ENCODE measurements around the gene APBA1. TPM values are rescaled to one million over a fixed set of nuclear protein-coding genes. Genes with fewer than 3 reads are reported as not detected.

Gene APBA1
- total and polyA plus RNA-seq, 2 of the 8 experiments (the other 6 are each of a cell fraction or from before 2014, with no cell fraction given): 0.36 to 0.60 TPM

DNA sequence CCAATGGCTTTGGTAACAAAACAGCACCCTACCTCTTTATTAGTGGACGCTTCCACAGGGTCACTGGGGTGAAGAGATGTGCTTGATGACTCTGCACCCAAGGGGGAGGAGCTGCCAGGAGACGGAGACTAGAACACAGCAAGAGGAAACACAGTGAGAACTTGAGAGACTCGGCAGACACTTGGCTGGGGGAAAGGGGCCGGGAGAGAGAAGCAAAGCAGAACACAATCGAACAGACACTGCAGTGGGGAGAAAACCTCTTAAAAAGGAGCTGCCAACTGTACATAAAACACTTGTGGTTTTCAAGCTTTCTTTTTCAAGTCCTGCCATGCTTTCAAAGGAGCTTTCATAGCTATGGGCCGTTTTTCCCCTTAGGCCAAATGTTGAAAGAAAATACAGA is 196.2 kb downstream of the APBA1 start (continued):
- TF ChIP-seq PHF8 (conservative IDR thresholded peaks at IDR 0.05; ENCODE audit: low read depth, low read length) (no peak), BRCA1 (IDR thresholded peaks at IDR 0.05; ENCODE audit: low read depth, low read length) (no peak), BCL11A (IDR thresholded peaks at IDR 0.05; ENCODE audit: low read depth in 2 of 2, low read length in 2 of 2) (no peak)
- TF ChIP-seq, protein P1, sequence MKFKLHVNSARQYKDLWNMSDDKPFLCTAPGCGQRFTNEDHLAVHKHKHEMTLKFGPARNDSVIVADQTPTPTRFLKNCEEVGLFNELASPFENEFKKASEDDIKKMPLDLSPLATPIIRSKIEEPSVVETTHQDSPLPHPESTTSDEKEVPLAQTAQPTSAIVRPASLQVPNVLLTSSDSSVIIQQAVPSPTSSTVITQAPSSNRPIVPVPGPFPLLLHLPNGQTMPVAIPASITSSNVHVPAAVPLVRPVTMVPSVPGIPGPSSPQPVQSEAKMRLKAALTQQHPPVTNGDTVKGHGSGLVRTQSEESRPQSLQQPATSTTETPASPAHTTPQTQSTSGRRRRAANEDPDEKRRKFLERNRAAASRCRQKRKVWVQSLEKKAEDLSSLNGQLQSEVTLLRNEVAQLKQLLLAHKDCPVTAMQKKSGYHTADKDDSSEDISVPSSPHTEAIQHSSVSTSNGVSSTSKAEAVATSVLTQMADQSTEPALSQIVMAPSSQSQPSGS (IDR thresholded peaks at IDR 0.05; ENCODE audit: low read length): no peak

All from H1 (cell line).